Stimulated activated CD8-positive, alpha-beta memory T cell treated with anti-CD3 and anti-CD28 coated beads, Interleukin-12 subunit alpha, Interleukin-12 subunit beta, amount 100 ng/mL, for 1 hour (primary cell): ENCODE results near the gene PCNX1.

ENCODE experiments used
- DNase-seq: peaks from one replicate; pipeline ENCODE4 v3.0.0-alpha.2; 2020; ENCODE audit warnings: low read depth

Gene PCNX1

GRCh38 chr14:71076462-71077092 is 169.3 kb downstream of the PCNX1 start:
- no peak for DNase-seq

GRCh38 chr14:71078500-71078899 is 171.2 kb downstream of the PCNX1 start:
- DNase-seq: no peak

GRCh38 chr14:71086567-71086966 is 179.3 kb downstream of the PCNX1 start:
- no peak for DNase-seq

- no peak for DNase-seq
Observed at GRCh38 chr14:71089971-71090370, 182.7 kb downstream of the PCNX1 start.

- DNase-seq: no peak
Observed at GRCh38 chr14:71094722-71095121, 187.5 kb downstream of the PCNX1 start.

GRCh38 chr14:71096947-71097346 is 189.7 kb downstream of the PCNX1 start:
- no peak for DNase-seq

- peak; percentile 19 for DNase-seq
Observed at GRCh38 chr14:71103662-71104484, 196.6 kb downstream of the PCNX1 start.

- DNase-seq: no peak
Observed at GRCh38 chr14:71105177-71105576, 197.9 kb downstream of the PCNX1 start.

- no peak for DNase-seq
Observed at GRCh38 chr14:71107921-71108320, 200.7 kb downstream of the PCNX1 start.

GRCh38 chr14:71108398-71109119 is 201.3 kb downstream of the PCNX1 start:
- DNase-seq: no peak

- DNase-seq: no peak
Observed at GRCh38 chr14:71113376-71113775, 206.1 kb downstream of the PCNX1 start.

GRCh38 chr14:71114565-71114964 is 207.3 kb downstream of the PCNX1 start:
- no peak for DNase-seq

- no peak for DNase-seq
Observed at GRCh38 chr14:71115306-71115705, 208.0 kb downstream of the PCNX1 start.

- DNase-seq: no peak
Observed at GRCh38 chr14:71115821-71116567, 208.7 kb downstream of the PCNX1 start.

- no peak for DNase-seq
Observed at GRCh38 chr14:71116568-71117122, 209.4 kb downstream of the PCNX1 start.

GRCh38 chr14:71117839-71118743 is 210.8 kb downstream of the PCNX1 start:
- no peak for DNase-seq

- DNase-seq: no peak
Observed at GRCh38 chr14:71119075-71119474, 211.8 kb downstream of the PCNX1 start.

GRCh38 chr14:71119832-71120231 is 212.6 kb downstream of the PCNX1 start:
- DNase-seq: no peak

GRCh38 chr14:71121001-71121400 is 213.7 kb downstream of the PCNX1 start:
- no peak for DNase-seq

- no peak for DNase-seq
Observed at GRCh38 chr14:71121711-71122110, 214.5 kb downstream of the PCNX1 start.
